Activated CD4-positive, CD25-positive, alpha-beta regulatory T cell treated with anti-CD3 and anti-CD28 coated beads, Interleukin-2, amount 50 U/mL, for 16 hours (primary cell): ENCODE measurements around the gene GPAM.
"Not testable (repeated sequence)": the region's sequence is repeated elsewhere in the genome, so short reads cannot be mapped to it uniquely, and the experiment has no call there.

ENCODE experiments used
- DNase-seq: peaks from one replicate; pipeline ENCODE4 v3.0.0-alpha.2; 2020; ENCODE audit warnings: low read depth, low spot score

Gene GPAM

DNA sequence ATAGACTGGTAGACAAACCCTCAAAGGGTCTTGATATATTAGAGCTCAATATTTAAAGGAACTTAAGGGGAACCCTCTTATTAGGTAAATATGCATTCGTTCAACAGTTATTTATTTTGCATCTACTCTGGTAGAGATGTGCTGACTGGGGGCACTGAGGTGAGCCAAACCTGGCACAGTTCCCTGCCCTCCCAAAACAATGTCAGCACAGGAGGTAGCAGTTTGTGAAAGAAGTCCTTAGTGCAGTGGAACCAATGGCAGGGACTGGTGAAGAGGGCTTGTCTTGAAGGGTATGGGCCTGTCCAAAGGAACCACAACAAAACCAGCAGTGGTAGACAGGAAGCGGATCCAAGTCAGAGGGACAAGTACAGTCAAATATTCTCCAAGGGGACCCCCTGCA is 32.6 kb upstream of the GPAM start:
- DNase-seq = no peak

DNA sequence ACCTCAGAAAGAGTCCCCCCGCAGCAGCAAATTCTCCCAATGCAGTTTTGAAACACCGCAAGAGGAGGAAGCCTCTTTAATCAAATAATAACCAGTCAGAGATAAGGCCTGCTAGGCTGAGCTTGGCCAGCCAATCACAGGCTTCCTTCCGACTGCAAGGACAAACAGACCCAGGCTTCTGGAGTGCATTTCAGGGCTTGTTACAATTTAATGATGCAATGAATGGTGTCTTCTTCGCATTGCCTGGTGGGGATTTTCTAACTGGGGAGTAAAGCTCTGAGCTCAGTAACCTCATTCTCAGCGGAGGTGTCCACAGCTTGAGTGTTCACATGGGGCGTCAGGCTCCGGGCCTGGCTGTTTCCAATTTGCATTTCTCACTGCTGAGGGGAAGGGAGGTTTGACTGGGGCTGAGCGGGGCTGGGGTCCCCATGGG is 31.8 kb upstream of the GPAM start:
- no peak for DNase-seq

DNA sequence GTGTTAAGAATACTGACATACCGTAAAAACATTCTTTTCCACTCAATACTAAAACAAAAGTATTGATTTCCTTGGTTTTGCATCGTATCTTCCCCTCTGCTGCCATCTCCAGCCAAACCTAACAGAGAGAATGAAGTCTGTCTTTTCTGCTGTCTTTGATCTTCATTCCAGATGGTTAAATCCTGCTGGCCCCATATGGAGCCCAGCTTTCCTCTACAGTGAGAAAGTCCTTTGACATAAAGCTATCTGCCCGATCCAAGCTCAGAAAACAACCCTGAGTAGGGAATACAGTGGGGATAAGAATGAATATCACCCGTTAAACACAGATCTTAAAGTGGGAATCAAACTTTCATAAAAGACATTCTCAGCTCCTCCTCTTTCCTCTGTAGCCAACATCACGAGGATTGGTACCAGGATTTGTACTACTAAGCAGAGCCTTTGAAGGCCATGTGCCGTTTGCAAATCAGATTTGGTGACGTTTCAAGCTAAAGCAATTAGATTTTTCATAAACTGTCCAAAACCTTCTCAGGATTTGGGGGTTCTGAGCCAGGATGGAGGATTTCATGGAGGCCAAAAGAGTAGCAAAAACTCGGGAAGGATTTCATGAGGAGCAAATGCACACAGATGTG is 30.8 kb upstream of the GPAM start:
- DNase-seq = no peak

DNA sequence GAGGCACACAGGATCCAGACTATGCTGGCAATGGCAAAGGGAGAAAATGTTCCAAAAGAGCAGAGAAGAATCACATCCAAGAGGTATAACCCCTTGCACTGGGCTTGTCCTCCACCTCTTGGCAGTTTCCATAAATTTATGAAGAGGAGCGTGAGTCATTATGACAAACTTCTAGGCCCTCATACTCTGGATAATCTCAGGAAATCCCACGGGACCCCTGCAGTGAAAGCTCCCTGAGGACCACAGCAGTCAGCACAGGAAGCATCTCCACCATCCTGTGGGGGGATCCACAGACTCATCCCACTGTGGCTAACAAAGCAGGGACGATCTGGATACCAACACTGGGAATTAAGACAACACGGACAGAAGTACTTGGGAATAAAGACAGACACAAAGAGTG is 30.3 kb upstream of the GPAM start:
- DNase-seq = no peak

DNA sequence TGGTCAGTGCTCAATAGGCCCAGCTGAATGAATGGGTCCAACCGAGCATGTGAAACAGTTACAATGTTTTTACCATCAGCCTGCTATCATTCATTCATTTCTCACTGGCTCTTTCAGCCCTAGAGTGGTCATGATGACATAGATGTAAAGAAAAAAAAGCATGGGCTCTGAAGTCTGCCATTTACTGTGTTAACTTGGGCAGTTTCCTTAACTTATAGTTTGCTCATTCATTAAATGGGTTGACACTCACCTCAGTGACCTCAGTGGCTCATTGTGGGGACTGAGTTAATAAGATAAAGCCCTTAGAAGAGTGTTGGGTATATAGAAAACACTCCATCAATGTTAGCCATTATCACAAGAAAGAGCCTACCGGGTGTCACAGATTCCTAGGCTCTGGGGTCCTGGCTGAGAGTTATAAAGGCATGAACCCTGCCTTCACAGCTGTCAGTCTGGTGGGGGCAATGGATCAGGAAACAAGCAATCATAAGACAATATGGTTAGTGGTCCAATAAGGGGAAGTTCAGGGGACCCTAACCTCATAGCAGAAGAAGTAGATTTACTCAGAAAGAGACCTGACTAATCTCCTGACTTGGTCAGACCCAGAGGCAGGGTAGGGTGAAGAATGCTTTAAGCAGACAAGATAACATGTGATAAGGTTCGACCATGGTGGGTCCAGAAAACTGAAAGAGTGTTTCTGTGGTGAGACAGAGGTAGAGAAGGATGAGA is 29.7 kb upstream of the GPAM start:
- DNase-seq = no peak

DNA sequence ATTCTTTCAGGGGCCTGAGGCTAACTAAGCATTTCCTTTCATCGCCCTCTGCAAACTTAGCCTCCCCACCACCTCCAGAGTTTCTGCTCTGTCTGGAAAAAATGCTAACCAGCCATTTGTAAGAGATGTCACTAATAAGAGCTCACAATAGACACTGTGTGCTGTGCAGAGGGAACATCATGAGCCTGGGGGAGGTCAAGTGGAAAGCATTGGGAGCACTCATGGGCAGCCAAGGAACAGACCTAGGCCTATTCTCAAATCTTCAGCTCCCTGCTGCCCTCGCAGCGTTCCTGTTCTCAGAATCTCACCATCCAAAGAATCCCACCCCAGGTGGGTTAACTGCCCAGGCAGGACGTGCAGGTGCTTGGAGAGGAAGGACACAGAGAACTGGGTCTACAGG is 27.1 kb upstream of the GPAM start:
- DNase-seq = no peak

DNA sequence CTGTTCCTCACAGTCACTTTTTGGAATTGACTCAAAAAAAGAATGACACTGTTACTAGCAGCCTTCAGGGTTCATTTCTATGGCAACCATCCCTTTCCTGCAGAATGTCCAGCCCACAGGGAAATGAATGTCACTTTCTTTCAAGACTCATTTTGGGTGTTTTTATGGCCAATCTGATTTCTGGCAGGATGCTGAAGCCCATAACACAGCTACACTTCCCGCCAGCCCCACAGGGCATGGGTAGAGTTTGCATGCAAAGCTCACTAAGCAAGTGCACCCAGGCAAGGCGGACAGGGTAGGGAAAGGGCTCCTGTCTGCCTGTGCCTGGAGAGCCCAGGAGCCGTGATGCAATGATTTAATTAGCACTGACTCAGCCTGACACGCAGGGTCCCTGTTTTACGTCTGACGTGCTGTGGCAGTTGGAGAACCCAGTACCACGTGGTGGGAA is 26.1 kb upstream of the GPAM start:
- no peak for DNase-seq

DNA sequence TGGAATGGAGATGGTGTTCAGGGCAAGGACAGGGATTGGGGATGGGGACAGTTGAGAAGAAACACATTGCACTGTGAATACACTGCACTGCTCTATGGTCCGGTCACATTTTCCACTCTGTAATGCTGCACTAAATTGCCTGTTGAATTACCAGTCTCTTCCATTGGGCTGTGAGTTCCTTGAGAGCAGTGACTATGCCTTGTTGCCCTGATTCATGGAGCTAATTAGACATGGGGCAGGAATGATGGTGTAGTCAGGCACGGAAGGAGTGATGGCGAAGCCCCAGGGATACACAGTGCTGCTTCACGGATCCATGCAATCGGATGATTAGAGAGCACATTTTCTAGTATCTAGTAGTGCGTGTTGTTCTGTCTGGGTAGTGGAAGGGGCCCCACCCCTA is 25.4 kb upstream of the GPAM start:
- no peak for DNase-seq

DNA sequence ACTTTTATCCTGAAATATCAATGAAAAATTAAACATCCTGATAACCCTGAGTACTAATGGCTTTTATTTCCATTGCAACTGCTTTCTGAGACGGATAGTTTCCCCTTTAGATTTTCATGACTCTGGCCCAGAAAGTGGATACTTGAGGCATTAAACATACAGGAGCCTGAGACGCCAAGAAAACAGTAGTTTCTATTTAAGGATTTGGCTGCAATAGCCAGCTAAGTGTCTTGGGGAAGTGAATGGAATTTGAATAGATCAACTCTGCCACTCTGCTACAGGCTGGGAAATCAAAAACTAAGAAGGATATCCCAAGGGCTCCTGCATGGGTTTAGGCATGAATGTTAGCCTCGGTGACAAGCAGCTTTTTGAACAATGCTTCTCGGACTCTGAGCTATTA is 24.7 kb upstream of the GPAM start:
- DNase-seq = no peak

DNA sequence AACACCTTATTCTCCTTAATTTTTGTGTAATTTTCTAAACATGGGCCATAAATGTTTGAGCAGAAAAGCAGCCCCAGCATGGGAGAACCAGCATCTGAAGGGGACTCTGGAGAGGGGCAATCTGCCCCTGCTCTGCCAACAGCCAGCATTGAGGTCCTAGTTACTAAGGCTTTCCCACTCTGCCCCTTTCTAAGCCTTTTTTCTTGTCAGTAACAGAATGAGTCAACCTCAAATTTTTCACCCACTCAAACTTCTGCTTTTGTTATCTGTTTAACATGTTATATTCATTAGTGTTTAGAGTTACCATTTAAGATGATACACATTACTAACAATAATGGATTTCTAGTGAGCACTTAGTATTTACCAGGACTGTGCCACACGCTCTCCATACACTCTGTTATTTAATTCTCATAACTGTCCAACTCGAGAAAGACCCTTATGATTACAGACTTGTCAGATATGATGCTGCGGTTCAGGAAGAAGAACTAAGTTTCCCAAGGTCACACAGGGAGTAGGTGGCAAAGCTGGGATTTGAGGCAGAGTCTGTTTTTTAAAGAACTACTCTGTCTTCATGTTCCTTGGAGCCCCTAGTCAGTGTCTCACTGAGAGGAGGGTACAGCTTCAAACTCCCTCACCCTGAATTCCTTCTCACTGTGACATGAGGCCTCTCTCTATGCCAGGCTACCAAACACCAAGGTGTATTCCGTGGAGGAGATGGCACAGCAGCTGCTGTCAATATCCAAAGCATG is 19.9 kb upstream of the GPAM start:
- no peak for DNase-seq

DNA sequence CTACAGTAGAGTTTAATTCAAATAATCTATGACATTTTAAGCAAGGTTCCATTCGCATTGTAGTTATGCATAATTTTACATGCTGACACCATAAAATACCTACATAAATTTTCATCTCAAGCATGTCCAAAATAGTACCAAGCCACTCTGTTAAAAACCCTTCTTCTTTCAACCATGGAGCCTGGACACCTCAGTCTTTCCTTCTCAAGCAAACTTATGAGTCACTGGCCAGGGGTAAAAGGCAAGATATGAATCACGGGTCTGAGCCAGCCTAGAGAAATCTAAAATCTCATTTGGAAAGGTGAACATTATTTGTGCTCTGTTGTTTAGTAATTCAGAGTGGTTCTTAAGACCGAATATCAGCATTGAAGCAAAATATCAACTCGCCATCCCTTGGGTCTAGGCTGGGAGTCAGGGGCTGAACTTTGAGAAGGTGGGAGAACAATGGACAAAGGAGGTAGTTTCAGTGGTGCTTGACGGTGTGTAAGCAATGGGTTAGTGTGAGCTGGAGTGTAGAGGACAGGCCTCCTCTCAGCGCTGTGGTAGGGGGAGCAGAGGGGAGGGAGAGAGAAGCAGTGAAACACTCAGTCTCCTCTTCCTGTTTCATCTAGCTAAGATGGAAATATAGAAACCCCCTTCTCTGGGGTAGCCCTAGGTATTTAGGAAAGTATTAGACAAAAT is 19.1 kb upstream of the GPAM start:
- no peak for DNase-seq

DNA sequence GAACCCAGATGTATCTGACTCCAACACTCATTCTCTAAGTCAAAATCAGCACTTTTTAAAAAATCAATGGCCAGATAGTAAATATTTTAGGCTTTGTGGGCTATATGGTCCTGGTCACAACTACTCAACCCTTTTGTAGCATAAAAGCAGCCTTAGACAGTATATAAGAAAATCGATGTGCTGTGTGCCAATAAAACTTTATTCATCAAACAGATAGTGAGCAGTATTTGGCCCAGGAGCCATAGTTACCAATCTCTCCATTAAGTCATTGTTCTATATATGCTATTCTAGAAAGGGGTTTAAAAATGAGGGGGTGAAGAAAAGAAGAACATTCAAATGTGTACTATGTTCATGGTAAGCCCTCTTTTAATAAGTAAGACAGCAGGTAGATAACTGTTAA is 18.5 kb upstream of the GPAM start:
- DNase-seq = no peak

DNA sequence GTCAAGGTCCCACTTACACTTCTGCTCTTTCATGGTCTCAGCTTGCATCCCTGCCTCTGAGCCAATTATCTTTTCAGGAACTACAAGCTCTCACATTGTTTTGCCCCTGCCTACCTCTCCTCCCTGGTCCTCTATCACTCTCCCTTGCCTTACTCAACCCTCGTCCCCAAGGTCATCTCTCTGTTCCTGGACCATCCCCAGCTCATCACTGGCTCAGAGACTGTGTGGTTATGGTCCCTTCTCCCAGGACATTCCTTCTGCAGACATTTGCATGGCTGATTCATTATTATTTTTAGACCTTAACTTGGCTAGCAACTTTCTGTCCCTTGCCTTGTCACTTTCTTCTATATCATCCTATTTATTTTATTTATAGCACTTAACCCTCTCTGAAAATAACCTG is 17.8 kb upstream of the GPAM start:
- no peak for DNase-seq

DNA sequence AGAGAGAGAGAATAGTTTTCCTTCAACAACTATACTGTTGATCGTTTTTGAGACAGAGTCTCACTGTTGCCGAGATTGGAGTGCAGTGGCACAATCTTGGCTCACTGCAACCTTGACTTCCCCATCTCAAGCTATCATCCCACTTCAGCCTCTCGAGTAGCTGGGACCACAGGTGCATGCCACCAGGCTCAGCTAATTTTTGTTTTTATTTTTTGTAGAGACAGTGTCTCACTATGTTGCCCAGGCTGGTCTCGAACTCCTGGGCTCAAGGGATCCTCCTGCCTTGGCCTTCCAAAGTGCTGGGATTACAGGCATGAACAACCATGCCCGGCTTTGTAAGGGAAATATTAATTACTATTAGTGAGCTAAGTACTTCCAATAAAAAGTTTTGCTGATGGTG is 16.7 kb upstream of the GPAM start:
- not testable (repeated sequence) for DNase-seq

DNA sequence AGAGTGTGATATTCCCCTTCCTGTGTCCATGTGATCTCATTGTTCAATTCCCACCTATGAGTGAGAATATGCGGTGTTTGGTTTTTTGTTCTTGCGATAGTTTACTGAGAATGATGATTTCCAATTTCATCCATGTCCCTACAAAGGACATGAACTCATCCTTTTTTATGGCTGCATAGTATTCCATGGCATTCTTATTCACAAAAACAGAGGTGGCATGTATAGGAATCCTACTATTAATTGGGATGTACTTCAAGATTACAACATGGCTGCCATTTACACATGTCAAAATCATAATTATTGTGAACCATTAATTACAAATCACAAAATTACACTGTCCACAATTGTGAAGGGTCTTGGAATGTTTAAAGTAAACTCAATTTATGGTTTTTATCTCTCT is 14.1 kb upstream of the GPAM start:
- not testable (repeated sequence) for DNase-seq

DNA sequence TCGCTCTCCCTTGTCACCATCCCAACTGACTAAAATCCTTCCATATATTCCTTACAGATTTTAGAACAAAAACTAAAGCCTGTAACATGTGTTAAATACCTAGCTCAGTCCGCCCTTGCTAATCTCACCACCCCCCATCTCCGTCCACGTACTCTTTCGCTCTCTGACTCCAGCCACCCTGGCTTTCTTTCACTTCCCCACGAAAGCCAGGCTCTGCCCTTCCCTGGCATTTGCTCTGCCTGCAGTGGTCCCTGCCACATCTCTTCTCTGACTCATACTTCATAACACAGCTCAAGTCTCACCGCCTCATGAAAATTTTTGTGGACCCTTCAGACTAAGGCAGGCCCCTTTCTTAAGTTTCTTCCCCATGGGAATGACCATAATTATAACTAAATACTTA is 11.7 kb upstream of the GPAM start:
- DNase-seq = no peak

DNA sequence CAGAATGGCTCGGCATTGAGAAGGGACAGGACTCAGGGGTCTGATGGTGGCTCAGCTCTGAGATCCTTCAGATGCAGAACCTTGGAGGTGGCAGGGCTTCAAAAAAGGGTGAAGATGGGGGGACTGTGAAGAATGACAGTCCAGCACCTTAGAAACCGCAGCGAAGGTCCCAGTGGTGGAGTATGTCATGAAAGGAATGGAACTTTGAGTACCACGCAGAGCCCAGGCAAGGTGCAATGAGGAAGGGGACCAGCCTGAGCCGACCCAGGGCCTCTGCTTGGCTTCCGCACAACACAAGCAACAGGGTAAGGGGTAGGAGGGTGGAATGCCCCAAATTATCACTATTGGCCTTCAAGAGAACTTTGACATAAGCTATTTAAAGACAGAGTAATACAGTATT is 8.2 kb upstream of the GPAM start:
- DNase-seq = no peak

DNA sequence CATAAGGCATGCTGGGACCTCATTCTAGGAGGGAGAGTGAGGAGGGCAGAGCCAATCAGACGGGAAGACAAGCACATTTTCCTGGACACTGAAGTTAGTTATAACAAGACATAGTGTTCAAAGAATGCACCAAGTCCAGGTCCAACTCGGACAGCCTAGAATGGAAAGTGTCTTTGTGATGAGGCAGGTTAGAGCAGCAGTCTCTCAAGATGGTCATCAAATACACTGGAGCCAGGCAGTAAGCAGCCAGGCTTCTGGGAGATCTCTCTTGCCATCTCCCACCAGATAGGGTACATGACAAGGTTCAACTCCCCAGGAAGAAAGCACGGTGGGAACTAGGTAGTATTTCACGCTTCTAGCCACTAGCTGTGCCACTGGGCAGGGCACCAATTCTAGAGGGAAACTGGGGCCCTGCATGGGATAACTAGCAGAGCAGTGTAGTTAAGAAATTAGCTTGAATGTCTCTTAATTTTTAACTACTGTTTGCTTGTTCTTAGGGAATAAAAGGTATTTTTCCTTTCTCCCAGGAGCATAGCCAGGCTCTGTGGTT is 7.6 kb upstream of the GPAM start:
- no peak for DNase-seq

DNA sequence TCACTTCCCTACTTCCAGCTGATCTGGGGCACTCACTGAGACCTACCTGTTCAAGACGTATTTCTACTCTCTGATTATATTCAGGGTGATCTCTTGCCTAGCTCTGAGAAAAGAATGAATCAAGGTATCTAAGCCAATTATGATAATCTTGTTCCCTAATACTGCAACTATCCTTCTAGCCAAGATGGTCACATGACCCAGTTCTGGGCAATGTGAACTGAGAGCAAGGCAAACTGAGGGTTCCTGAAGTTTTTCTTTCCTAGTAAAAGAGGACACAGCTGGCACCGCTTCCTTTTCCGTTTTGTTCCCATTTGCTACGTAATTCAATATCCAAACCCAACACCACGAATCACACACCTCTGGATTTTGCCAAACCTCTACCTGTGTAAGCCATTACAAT is 5.9 kb upstream of the GPAM start:
- DNase-seq = no peak

DNA sequence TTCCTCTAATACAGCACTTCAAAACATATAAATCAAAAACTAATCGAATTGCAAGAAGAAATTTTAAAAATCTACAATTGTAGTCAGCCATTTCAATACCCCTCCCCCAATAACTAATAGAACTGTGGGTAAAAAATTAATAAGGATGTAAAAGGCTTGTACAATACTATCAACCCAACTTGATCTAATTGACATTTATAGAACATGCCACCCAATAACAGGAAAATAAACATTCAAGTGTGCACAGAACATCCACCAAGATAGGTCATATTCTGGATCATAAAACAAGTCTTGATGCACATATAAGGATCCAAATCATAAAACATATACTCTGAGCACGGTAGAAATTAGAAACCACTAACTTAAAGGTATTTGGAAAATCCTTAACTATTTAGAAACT is 4.0 kb upstream of the GPAM start:
- no peak for DNase-seq

DNA sequence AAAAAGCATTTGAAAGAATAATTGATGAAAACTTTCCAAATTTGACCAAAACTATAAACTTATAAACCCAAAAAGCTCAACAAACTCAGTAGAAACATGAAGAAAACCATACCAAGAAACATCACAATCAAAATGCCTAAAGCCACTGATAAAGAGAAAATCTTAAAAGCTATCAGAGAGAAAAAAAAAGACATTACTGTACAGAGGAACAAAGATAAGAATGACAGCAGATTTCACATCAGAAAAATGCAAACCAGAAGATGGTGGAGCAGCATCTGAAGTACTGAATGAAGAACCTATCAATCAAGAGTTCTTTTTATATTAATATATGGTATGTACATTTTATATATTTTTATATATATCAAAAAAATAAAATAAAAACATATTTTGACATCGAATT is 2.4 kb upstream of the GPAM start:
- no peak for DNase-seq

DNA sequence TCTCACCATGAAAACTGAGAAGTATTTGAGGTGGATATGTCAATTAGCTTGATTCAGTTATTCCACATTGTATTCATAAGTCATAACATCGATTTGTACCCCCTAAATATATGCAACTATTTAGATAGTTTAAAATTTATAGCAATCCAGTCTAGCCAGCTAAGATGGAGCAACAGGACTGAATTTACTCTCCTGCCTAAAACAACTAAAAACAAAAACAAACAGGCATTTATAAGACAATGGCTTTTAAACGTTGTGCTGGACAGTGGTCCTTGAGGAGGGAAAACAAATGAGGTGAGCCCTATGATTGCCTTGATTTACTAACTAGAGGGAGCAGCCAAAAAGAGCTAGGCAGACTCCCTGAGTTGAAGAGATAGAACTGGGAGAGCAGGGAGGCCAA is 814 bp upstream of the GPAM start:
- DNase-seq = no peak
